Vagina (tissue), 2 donors: ENCODE results near the gene RFX1.

Experiments used
- POLR2AphosphoS5 ChIP-seq, 2 donors: sonication (generic); formaldehyde crosslinking; IDR thresholded peaks; one replicate each; pipeline ENCODE4 v1.9.0; 2017; ENCODE audit warnings: antibody characterized with exemption in 2 of 2, mild to moderate bottlenecking in 2 of 2, low read depth in 1 of 2; ENCODE audit not compliant: insufficient read depth in 1 of 2
- TF ChIP-seq, protein P1 (sequence below), 3 experiments: fragments of 450-650 bp in 2 of 3; fragments of 200-600 bp in 1 of 3; sonication (generic) in 1 of 3; IDR thresholded peaks; one replicate each; pipeline ENCODE4 v1.5.1; 2017 to 2019; ENCODE audit warnings: antibody characterized with exemption in 3 of 3, mild to moderate bottlenecking in 2 of 3, moderate library complexity in 2 of 3

DNA sequence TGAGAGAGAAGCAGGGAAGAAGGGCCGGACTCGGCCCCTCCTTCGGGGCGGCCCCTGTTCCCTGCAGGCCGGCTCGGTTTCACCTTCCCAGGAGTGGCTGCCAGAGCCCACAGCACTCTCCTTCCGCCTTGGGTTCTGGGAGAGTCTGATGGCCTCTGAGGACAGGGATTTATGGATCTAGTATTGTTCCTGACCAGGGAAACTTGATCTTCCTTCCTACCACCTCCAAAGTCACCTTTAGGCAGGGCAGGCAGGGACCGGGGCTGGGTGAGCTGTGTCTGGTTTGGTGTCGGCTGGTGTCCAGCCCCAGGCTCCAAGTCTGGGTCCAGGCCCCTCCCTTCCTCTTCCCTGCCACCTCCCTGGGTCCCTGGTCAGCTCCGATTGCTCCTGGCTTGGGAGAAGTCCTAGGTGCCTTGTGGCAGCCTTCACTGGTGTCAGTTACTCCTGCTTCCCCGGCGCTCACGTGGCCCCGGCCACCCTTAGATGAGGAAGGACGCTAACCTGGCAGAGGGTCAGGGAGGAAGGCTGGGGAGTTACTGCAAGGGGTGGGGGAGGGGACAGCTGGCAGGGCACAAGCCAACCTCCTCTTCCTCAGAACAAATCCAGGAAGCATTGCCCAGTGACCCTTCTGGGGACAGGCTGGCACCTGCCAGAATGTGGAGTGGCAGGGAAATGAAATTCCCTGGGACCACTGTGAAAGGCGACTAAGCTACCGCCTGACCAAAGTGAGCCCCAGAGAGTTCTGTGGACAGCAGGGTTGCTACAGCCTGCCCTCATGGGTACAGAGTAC, 18.8 kb downstream of the RFX1 start:
- TF ChIP-seq, protein P1, sequence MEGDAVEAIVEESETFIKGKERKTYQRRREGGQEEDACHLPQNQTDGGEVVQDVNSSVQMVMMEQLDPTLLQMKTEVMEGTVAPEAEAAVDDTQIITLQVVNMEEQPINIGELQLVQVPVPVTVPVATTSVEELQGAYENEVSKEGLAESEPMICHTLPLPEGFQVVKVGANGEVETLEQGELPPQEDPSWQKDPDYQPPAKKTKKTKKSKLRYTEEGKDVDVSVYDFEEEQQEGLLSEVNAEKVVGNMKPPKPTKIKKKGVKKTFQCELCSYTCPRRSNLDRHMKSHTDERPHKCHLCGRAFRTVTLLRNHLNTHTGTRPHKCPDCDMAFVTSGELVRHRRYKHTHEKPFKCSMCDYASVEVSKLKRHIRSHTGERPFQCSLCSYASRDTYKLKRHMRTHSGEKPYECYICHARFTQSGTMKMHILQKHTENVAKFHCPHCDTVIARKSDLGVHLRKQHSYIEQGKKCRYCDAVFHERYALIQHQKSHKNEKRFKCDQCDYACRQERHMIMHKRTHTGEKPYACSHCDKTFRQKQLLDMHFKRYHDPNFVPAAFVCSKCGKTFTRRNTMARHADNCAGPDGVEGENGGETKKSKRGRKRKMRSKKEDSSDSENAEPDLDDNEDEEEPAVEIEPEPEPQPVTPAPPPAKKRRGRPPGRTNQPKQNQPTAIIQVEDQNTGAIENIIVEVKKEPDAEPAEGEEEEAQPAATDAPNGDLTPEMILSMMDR (IDR thresholded peaks at IDR 0.05): no peak
- TF ChIP-seq POLR2AphosphoS5 (IDR thresholded peaks at IDR 0.05; ENCODE audit: insufficient read depth in 1 of 2, low read depth in 1 of 2): no peak
